ENCODE results near the gene PTPN5.

PTPN5 gene

GRCh38 chr11:18773104-18773503 is 18.5 kb downstream of the PTPN5 start:
- FAIRE-seq, result no peak

- FAIRE-seq, result no peak
Measured at GRCh38 chr11:18772211-18772610, 19.4 kb downstream of the PTPN5 start.

- no peak for FAIRE-seq
Measured at GRCh38 chr11:18771266-18772035, 20.1 kb downstream of the PTPN5 start.

GRCh38 chr11:18770479-18771125 is 21.0 kb downstream of the PTPN5 start:
- no peak for FAIRE-seq

- FAIRE-seq, result no peak
Measured at GRCh38 chr11:18769802-18770456, 21.7 kb downstream of the PTPN5 start.

GRCh38 chr11:18768978-18769377 is 22.6 kb downstream of the PTPN5 start:
- FAIRE-seq, result no peak

- FAIRE-seq, result no peak
Measured at GRCh38 chr11:18768472-18768901, 23.1 kb downstream of the PTPN5 start.

- FAIRE-seq, result no peak
Measured at GRCh38 chr11:18766015-18766414, 25.6 kb downstream of the PTPN5 start.

GRCh38 chr11:18765554-18765953 is 26.0 kb downstream of the PTPN5 start:
- no peak for FAIRE-seq

- no peak for FAIRE-seq
Measured at GRCh38 chr11:18761741-18762140, 29.9 kb downstream of the PTPN5 start.

GRCh38 chr11:18761144-18761543 is 30.5 kb downstream of the PTPN5 start:
- FAIRE-seq, result no peak

- no peak for FAIRE-seq
Measured at GRCh38 chr11:18757811-18758210, 33.8 kb downstream of the PTPN5 start.

- FAIRE-seq, result no peak
Measured at GRCh38 chr11:18756889-18757288, 34.7 kb downstream of the PTPN5 start.

- FAIRE-seq, result no peak
Measured at GRCh38 chr11:18754308-18754707, 37.3 kb downstream of the PTPN5 start.

- no peak for FAIRE-seq
Measured at GRCh38 chr11:18752502-18752901, 39.1 kb downstream of the PTPN5 start.

GRCh38 chr11:18750944-18751343 is 40.7 kb downstream of the PTPN5 start:
- no peak for FAIRE-seq

- FAIRE-seq, result no peak
Measured at GRCh38 chr11:18749681-18750319, 41.8 kb downstream of the PTPN5 start.

- no peak for FAIRE-seq
Measured at GRCh38 chr11:18748766-18749365, 42.7 kb downstream of the PTPN5 start.

GRCh38 chr11:18745251-18745650 is 46.3 kb downstream of the PTPN5 start:
- FAIRE-seq, result no peak

GRCh38 chr11:18743900-18744514 is 47.6 kb downstream of the PTPN5 start:
- FAIRE-seq, result no peak

GRCh38 chr11:18743365-18743764 is 48.2 kb downstream of the PTPN5 start:
- no peak for FAIRE-seq

- FAIRE-seq, result no peak
Measured at GRCh38 chr11:18741783-18742182, 49.8 kb downstream of the PTPN5 start.
